ENCODE measurements around the gene DUSP9.

DUSP9 gene

GRCh38 chrX:153622661-153623309 is 24.2 kb upstream of the DUSP9 start:
- DNase-seq (ENCODE audit: low read depth) = no peak

DNA sequence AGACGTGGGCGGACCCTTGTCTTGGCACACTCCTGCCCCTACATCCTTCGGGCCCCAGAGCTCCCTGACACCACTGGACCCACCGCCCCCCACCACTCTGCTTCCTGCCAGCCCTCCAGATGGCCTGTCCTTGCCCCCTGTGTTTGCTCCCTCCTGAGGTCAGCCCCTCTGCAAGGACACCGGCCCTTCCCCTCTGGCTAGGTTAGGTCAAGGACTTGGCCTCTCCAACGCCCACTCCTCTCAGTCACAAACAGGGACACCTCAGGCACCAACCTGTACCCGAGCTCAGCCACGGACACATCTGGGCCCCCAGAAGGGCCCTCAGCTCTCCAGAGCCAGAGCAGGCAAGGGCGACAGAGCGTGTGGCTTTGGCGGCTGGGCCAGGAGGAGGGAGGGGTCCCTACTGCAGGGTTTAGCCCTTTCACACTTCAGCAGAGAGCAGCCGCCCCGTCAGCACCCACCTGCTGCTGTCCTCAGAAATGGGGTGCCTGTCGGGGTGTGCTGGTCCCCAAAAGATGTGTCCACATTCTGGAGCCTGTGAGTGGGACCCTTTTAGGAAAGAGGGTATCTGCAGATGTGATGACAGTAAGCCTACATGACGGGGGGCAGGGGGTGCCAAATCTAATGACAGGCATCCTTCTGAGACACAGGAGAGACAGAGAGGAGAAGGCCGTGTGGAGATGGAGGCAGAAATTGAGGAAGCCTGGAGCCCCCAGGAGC is 23.5 kb upstream of the DUSP9 start:
- DNase-seq (ENCODE audit: low read depth) = no peak

DNA sequence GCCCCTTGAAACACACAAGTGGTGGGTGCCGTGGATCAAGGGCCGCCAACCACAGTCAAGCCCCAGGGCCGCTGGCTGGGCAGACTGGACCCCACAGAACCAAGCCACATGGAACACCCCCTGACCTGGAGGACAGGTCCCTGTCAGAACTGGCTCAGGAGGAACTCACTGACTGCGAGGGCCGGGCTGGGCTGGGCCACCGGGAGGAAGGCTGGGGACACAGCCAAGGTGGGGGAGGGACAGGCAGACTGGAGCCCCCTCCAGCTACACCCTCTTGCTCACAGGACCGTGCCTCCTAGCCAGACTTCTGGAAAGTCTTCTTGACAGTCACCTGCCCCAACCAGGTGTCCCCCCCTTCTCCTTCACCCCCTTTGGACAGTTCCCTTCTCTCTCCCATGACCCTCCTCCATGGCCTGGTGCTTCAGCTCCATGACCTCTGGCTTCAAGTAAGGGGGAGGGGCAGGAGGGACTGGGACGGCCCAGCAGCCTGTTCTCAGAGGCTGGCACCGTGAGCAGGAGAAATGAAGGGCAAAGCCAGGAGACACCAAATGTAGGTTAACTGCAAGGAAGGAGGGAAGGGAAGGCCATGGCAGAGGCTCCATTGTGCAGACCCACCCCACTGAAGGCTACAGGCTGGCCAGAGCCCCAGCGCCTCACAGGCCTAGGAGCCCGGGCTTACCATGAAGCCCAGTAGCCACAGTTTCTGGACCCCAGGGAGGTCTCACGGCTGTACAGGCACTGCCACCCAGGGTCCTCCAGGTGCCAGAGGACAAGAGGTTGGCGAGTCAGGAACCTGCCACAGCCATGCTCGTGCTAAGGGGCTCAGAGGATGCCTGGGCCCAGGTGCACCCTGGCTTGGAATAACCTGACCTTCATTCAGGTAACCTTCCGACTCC is 22.6 kb upstream of the DUSP9 start:
- DNase-seq (ENCODE audit: low read depth) = no peak

GRCh38 chrX:153625271-153626024 is 21.6 kb upstream of the DUSP9 start:
- DNase-seq (ENCODE audit: low read depth) = no peak

DNA sequence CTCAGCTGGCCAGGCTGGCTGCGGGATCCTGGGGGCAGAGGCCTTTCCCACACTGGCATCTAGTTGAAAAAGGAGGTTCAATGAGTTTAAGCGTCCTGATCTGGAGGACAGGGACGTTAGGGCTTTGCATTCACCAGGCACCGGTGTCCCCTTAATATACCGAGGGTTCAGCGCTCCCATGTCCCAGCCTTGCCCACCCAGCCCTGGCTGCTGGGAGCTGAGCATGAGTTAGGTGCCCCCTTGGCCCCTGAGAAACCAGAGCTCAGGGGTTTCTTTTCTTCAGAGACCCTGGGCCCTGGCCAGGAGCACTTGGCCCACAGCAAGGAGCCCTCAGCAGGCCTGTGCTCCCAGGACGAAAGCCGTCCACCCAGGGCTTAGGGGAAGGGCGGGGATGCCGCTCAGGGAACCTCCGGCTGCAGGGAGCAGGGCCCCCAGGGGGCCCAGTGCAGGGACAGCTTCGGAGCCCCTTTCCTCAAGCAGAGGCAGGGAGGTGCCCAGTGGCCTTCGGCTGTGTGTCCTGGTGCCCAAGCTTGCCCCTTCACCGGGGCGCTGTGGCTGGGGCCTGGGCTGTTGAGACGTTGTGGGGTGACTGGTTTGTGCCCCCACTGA is 20.9 kb upstream of the DUSP9 start:
- no peak for DNase-seq (ENCODE audit: low read depth)

DNA sequence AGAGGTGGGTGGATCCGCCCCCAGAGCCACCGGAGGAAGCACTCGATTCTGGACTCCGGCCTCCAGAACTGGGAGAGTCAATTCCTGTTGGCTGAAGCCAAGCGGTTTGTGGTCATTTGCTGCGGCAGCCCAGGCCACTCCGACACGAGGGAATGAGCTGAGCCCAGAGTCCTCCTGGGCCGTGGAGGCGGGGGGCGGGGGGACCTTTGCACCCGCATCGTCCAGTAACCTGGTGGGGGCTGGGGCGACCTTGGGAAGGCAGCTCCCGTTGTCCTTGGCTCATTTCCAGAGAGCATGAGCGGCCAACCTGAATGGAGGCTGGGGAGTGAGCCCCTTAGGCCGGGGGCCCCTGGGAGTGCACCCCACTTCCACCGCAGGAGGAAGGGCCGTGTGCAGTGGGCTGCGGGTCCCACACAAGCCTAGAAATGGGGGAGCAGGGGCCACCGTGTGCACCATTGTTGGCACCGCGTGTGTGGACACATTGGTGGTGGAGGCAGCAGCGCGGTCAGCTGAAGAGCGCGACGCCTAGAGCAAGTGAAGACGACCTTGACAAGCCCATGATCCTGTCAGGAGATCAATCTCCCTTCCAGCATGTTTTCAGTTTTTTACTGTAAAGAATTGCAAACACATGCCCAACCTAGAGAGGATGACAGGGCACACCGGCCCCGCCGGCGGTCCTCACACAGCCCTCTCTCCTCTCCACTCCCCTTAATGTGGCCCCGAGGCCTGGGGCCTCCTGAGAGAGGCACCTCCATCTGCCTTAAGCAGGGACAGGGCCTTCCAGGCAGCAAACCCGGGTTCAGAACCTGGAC is 19.9 kb upstream of the DUSP9 start:
- no peak for DNase-seq (ENCODE audit: low read depth)

DNA sequence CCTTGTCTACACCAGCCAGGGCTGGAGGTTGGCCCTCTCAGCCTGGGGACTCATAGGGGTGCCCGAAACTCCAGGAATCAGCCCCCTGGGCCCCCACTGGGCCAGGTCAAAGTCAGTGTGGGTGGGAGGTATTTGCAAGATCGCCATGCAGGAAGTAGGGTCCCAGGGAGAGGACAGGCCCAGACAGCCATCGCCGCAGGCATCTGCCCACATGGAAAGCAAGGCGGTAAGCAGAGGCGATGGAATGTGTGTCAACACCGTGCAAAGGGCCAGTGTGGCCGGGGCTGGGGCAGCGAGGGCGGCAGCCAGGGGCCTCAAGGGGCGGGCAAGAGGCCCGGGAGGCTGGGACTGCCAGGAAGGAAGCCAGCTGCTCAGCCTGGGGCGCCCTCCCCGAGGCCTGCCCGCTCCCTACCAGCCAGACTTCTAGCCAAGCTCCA is 19.3 kb upstream of the DUSP9 start:
- no peak for DNase-seq (ENCODE audit: low read depth)

DNA sequence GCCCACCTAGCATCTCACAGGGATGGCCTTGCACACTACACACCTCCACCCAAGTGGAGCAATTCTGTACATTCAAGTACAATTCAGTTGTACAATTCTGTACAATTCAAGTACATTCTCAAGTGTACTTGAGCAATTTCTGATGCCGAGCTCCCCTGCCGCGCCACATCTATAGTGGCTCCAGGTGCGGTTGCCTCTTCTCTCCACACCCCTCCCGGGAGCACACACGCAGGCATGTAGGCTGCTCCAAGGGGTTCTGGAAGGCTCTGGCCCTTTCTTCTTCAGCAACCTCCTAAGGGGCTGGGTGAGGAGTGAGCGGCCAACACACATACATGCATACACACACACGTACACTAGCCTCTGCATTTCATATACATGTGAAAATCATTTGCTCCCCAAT is 18.9 kb upstream of the DUSP9 start:
- DNase-seq (ENCODE audit: low read depth) = no peak

GRCh38 chrX:153628665-153629064 is 18.3 kb upstream of the DUSP9 start:
- DNase-seq (ENCODE audit: low read depth) = no peak

GRCh38 chrX:153631346-153631745 is 15.7 kb upstream of the DUSP9 start:
- no peak for DNase-seq (ENCODE audit: low read depth)

DNA sequence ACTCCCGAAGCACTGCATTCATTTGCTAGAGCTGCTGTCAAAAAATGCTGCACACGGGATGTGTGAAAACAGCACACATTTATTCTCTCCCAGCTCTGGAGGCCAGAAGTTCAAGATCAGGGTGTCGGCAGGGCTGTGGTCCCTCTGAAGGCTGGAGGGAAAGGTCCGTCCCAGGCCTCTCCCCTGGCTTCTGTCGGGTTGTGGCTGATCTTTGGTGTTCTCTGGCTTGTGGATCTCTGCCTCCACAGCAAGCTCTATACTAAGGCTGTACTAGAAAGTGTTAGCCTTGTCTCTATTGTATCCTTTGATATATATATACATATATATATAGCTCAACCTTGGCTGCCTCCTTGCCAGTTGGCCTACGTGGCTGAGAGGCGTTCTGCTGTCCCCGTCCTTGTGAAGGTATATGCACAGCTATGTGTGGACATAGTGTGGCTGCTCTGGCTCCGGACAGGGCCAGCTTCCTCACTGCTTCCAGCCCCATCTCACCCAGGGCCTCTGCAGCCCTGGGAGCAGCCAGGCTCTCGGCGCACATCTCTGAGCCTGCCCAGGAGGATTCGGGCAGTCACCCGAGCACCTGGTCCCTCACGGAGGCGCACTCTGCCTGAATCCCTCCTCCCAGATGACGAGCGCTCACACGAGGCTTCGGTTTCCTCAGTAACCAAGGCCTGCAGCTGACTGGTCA is 15.0 kb upstream of the DUSP9 start:
- DNase-seq (ENCODE audit: low read depth) = no peak

GRCh38 chrX:153632595-153632946 is 14.4 kb upstream of the DUSP9 start:
- no peak for DNase-seq (ENCODE audit: low read depth)

- no peak for DNase-seq (ENCODE audit: low read depth)
These were observed 14.0 kb upstream of the DUSP9 start for GRCh38 chrX:153633048-153633447.

DNA sequence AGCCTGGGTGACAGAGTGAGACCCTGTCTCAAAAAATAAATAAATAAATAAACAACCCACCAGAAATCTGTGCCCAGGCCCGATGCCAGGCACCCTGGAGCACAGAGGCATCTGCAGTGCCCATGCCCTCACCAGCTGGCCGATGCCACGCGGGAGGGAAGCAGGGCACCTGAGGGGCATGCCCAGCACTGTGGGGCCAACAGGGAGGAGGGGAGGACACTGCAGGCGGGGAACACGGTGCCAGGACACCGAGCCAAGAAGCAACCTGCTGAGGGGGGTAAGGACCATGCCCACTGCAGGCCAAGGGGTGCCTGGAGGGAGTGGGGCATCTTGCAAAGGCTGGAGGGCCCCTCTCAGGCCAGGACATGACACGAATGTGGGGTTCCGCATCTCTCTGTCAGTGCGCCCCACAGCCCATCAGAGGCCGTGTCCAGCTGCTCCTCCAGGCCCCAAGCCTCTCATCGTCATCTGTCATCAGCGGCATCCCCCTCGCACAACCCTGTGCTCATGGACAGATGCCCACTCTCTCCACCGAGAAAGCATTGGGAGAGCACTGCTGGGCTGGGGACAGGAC is 13.3 kb upstream of the DUSP9 start:
- DNase-seq (ENCODE audit: low read depth) = no peak

- no peak for DNase-seq (ENCODE audit: low read depth)
These were observed 12.8 kb upstream of the DUSP9 start for GRCh38 chrX:153634236-153634635.

DNA sequence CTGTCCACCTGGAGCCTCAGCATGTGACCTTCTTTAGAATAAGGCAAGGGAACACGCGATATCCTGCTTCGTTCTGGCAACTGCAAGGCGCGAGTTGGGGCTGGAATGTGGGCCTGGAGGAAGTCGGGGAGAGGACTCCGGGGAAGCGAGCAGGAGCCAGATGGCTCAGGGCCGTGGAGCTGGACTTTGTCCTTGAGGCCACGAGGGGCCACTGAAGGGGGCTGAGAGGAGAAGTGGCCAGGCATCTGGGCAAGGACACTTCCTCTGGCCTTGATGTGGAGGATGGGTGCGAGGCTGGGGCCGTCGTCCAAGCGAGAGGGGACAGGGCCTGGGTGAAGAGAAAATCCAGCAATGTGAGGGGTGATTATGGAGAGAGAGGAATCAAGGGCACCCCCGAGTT is 12.2 kb upstream of the DUSP9 start:
- no peak for DNase-seq (ENCODE audit: low read depth)

GRCh38 chrX:153635388-153635787 is 11.6 kb upstream of the DUSP9 start:
- DNase-seq (ENCODE audit: low read depth) = no peak

GRCh38 chrX:153635788-153636668 is 11.0 kb upstream of the DUSP9 start:
- DNase-seq (ENCODE audit: low read depth) = no peak

DNA sequence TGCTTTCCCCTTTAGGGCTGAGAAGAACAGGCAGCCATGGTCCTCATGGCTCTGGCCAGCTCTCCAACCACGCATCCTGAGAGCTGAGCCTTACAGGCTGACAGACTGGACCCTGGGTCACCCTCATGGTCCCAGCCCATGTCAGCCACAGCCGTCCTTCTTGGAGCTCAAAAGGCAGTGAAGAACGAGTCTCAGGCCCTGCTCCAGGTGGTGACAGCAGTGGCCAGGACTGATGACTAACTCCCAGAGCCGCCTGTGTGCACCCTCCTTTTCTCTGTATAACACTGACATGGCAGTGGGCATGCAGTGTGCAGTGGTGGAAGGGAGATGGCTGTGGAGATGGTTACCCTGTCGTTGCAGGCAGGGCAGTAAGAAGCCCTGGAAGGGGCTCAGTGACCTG is 10.3 kb upstream of the DUSP9 start:
- DNase-seq (ENCODE audit: low read depth) = no peak

All from fibroblast of gingiva (primary cell).